Ascending aorta (tissue), 2 donors: ENCODE measurements around the gene CLDN15. TPM values are rescaled to one million over a fixed set of nuclear protein-coding genes. Genes with fewer than 3 reads are reported as not detected.

Experiments used
- DNase-seq, 2 donors: peaks; one replicate each; pipeline ENCODE4 v3.0.0-alpha.2; 2019; ENCODE audit warnings: low spot score in 2 of 2
- H3K27ac ChIP-seq, 2 donors: fragments of 200-600 bp; sonication (generic); one replicate each; pipeline ENCODE4 v1.5.1; 2016 to 2017; ENCODE audit warnings: mild to moderate bottlenecking in 1 of 2
- H3K27me3 ChIP-seq: fragments of 200-600 bp; sonication (generic); one replicate; pipeline ENCODE4 v1.5.1; 2017
- H3K36me3 ChIP-seq, 2 donors: fragments of 200-600 bp; sonication (generic); one replicate each; pipeline ENCODE4 v1.5.1; 2016
- H3K4me1 ChIP-seq, 2 donors: fragments of 200-600 bp; sonication (generic); one replicate each; pipeline ENCODE4 v1.5.1; 2016 to 2017; ENCODE audit warnings: mild to moderate bottlenecking in 1 of 2
- H3K4me3 ChIP-seq, 2 donors: fragments of 200-600 bp; sonication (generic); one replicate each; pipeline ENCODE4 v1.5.1; 2016 to 2017; ENCODE audit warnings: mild to moderate bottlenecking in 1 of 2
- H3K9me3 ChIP-seq, 2 donors: fragments of 200-600 bp; sonication (generic); one replicate each; pipeline ENCODE4 v1.5.1; 2016
- intact Hi-C: fragments of 100-400 bp; cut with DNase I; formaldehyde crosslinking; loops from one replicate; pipeline ENCODE4 v1.15.1; 2023
- total RNA-seq: library from RNA; depleted of rRNA; stranded (reverse); fragments of >200 nt; gene quantifications from one replicate; pipeline ENCODE4 v1.1.0, GENCODE V29; 2016
- TF ChIP-seq, protein P1 (sequence below), 3 experiments: fragments of 200-600 bp in 2 of 3; fragments of 450-650 bp in 1 of 3; sonication (generic) in 2 of 3; IDR thresholded peaks; one replicate each; pipeline ENCODE4 v1.5.1; 2016 to 2019; ENCODE audit warnings: antibody characterized with exemption in 3 of 3, mild to moderate bottlenecking in 1 of 3, moderate library complexity in 1 of 3

Gene CLDN15
- total RNA-seq, 1 donor from 2014 or later: 27.7 TPM

DNA sequence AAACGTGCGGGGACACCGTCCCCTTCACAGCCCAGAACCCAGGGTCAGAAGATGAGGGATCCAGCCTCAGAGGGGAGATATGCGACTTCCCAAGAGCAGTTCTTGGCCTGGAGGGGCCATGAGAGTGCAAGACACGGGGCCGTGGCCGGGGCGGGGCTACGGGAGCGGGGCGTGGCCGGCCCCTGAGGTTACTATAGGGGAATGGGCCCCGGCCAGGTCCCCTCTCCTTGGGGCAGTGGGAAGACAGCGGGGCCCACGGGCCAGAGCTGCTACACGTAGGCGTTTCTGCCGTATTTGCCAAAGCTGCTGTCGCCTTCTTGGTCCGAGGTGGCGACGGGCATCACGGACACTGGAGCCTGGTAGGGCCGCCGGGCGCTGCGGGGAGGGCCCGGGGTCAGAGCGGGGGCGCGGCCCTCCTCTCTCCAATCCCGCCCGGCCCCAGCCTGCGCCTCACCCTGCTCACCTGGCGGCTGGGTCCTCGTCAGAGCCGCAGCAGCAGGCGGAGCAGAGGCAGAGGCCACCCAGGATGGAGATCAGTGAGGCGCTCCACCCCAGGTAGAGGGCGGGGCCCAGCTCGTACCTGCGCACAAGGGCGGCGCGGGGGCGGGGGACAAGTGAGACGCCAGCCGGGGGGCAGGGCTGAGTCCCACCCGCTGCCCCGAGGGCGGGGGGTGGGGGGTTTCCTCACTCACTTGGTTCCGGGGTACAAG, 5.3 kb downstream of the CLDN15 start:
- TF ChIP-seq, protein P1, sequence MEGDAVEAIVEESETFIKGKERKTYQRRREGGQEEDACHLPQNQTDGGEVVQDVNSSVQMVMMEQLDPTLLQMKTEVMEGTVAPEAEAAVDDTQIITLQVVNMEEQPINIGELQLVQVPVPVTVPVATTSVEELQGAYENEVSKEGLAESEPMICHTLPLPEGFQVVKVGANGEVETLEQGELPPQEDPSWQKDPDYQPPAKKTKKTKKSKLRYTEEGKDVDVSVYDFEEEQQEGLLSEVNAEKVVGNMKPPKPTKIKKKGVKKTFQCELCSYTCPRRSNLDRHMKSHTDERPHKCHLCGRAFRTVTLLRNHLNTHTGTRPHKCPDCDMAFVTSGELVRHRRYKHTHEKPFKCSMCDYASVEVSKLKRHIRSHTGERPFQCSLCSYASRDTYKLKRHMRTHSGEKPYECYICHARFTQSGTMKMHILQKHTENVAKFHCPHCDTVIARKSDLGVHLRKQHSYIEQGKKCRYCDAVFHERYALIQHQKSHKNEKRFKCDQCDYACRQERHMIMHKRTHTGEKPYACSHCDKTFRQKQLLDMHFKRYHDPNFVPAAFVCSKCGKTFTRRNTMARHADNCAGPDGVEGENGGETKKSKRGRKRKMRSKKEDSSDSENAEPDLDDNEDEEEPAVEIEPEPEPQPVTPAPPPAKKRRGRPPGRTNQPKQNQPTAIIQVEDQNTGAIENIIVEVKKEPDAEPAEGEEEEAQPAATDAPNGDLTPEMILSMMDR (IDR thresholded peaks at IDR 0.05): no peak
- Histone ChIP-seq H3K36me3 (peaks cover 13 to 28% of the 10 kb centered on the region in 2 donors), H3K4me3 (peak overlapping the region in 1 of 2 donors; percentile 26), H3K27ac (no peak overlapping the region), H3K4me1 (peaks cover 0 to 3% of the 10 kb centered on the region in 2 donors), H3K27me3 (no peaks in the 10 kb centered on the region), H3K9me3 (no peaks in the 10 kb centered on the region)
- intact Hi-C loops: no loop called here
- DNase-seq: no peak

DNA sequence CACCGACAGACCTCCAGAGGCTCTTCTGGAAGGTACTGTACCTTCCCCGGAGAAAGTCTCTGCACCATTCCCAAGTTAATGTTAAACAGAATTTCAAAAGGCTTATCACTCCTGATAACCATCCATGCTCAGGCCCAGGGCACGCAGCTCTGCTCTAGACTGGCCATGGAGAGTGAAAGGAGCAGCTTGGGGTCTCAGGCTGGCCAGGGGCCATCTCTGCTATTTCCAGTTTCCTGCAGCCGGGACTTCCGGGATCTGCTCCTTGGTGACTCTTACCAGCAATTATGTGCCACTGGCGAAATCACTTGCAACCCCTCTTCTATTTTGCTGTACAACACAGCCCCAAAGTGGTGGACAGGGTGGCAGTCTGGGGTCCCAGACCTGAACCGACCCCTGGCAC, 6.0 kb downstream of the CLDN15 start:
- no peak for DNase-seq
- Histone ChIP-seq H3K27ac (no peak overlapping the region), H3K27me3 (no peaks in the 10 kb centered on the region), H3K4me3 (no peak overlapping the region), H3K4me1 (no peaks in the 10 kb centered on the region), H3K36me3 (peaks cover 19 to 28% of the 10 kb centered on the region in 2 donors), H3K9me3 (no peaks in the 10 kb centered on the region)
- intact Hi-C loops: no loop called here
- TF ChIP-seq, protein P1 (IDR thresholded peaks at IDR 0.05): no peak

DNA sequence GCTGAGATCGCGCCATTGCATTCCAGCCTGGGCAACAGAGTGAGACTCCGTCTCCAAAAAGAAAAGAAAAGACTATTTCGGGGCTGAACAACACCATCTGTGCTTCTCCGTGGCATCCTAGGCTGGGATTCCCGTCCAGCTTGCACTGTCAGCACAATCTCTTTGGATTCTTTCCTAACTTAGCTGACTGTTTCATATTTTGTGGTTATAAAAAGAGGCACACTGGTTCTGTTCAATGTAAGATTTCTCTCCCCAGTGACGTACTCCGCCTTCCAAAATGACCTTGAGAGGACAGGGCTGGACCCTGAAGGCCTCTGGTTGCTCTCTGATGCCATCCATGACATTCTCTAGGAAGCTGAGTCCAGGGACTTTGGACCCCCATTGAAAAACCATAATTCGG, 10.9 kb downstream of the CLDN15 start:
- Histone ChIP-seq H3K4me3 (no peak overlapping the region), H3K36me3 (peaks cover 47 to 59% of the 10 kb centered on the region in 2 donors), H3K9me3 (no peaks in the 10 kb centered on the region), H3K27me3 (no peaks in the 10 kb centered on the region), H3K4me1 (no peaks in the 10 kb centered on the region), H3K27ac (no peak overlapping the region)
- DNase-seq: no peak
- intact Hi-C loops: no loop called here
- TF ChIP-seq, protein P1 (IDR thresholded peaks at IDR 0.05): no peak

DNA sequence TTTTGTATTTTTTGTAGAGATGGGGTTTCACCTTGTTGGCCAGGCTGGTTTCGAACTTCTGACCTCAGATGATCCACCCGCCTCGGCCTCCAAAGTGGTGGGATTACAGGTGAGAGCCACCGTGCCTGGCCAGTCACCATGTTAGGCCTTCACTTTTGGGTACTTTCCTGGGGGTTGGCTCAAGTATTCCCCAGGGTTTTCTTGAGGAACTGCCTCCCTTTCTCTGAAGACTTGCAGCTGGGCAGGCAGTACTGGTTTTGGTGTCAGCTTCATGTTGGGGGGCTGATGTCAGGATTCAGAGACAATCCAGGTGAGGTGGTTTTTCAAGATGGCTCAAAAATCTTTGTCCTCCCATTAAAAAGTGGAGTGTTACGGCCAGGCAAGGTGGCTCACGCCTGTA, 12.0 kb downstream of the CLDN15 start:
- Histone ChIP-seq H3K9me3 (no peaks in the 10 kb centered on the region), H3K27ac (no peak overlapping the region), H3K4me1 (no peaks in the 10 kb centered on the region), H3K4me3 (no peak overlapping the region), H3K27me3 (no peaks in the 10 kb centered on the region), H3K36me3 (peaks cover 47 to 59% of the 10 kb centered on the region in 2 donors)
- TF ChIP-seq, protein P1 (IDR thresholded peaks at IDR 0.05): no peak
- intact Hi-C loops: no loop called here
- DNase-seq: no peak

DNA sequence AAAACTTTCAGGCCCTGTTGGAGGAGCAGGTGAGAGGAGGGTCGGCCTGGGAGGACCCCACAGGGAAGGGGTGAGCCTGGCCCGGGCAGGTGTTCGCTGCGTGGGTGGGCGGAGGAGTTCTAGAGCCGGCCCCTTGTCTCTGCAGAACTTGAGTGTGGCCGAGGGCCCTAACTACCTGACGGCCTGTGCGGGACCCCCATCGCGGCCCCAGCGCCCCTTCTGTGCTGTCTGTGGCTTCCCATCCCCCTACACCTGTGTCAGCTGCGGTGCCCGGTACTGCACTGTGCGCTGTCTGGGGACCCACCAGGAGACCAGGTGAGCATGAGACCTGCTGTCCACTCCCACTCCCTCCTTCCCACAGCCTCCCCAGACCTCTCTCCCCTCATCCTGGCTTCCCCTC, 14.1 kb downstream of the CLDN15 start:
- intact Hi-C loops: no loop called here
- peaks cover 35 to 51% of the 10 kb centered on the region in 2 donors for H3K36me3 ChIP-seq

More for the DNA sequence above, 14.1 kb downstream of the CLDN15 start:
- no peaks in the 10 kb centered on the region for H3K27me3 ChIP-seq
- H3K4me3 ChIP-seq: no peak overlapping the region
- no peaks in the 10 kb centered on the region for H3K9me3 ChIP-seq
- TF ChIP-seq, protein P1 (IDR thresholded peaks at IDR 0.05): no peak
- H3K27ac ChIP-seq: no peak overlapping the region
- no peak for DNase-seq
- peaks cover 4 to 7% of the 10 kb centered on the region in 2 donors for H3K4me1 ChIP-seq
